WTC11 (cell line): Measurements from ENCODE around the gene IL18R1. TPM values are rescaled to one million over a fixed set of nuclear protein-coding genes. Genes with fewer than 3 reads are reported as not detected.

Experiments
- ATAC-seq: fragments of 200-7000 bp; cut with Tn5 transposase; 2 replicates; pipeline ENCODE4 v1.10.0; 2021; ENCODE audit warnings: mild to moderate bottlenecking, moderate library complexity
- CTCF ChIA-PET: fragments of 300-600 bp; sonication (Branson Sonifier 250); formaldehyde crosslinking; loops from one replicate; lab custom pipeline; 2021; ENCODE audit warnings: antibody characterized with exemption; lab: Charles Lee
- POLR2A ChIA-PET: fragments of 350-600 bp; sonication (Branson Sonifier 250); formaldehyde crosslinking; loops from one replicate; lab custom pipeline; 2021; ENCODE audit warnings: antibody characterized with exemption; lab: Charles Lee
- DNase-seq: peaks from one replicate; pipeline ENCODE4 v3.0.0; 2021; ENCODE audit warnings: low spot score
- H3K27ac Mint-ChIP-seq: 2 replicates; pipeline ENCODE4 v1.8.0; 2021; ENCODE audit warnings: mixed read lengths
- H3K27me3 Mint-ChIP-seq: 2 replicates; pipeline ENCODE4 v1.8.0; 2021; ENCODE audit warnings: low read depth, mild to moderate bottlenecking, moderate library complexity, mixed read lengths
- H3K36me3 Mint-ChIP-seq: 2 replicates; pipeline ENCODE4 v1.8.0; 2021; ENCODE audit warnings: mixed read lengths
- H3K4me1 Mint-ChIP-seq: 2 replicates; pipeline ENCODE4 v1.8.0; 2022; ENCODE audit warnings: mixed read lengths
- H3K4me3 Mint-ChIP-seq: 2 replicates; pipeline ENCODE4 v1.8.0; 2021; ENCODE audit warnings: mild to moderate bottlenecking, moderate library complexity, mixed read lengths
- H3K9me3 Mint-ChIP-seq: 2 replicates; pipeline ENCODE4 v1.8.0; 2021; ENCODE audit warnings: mixed read lengths
- ATF1 ChIP-seq: sonication (generic); formaldehyde crosslinking; IDR thresholded peaks from 2 replicates; pipeline ENCODE4 v1.8.1; 2023; ENCODE audit warnings: mild to moderate bottlenecking, moderate library complexity, missing genetic modification reagents
- CTCF ChIP-seq: fragments of 200-600 bp; IDR thresholded peaks from 2 replicates; pipeline ENCODE4 v1.8.0; 2022; ENCODE audit warnings: antibody characterized with exemption
- E2F5 ChIP-seq: sonication (generic); formaldehyde crosslinking; IDR thresholded peaks from 2 replicates; pipeline ENCODE4 v1.8.1; 2022; ENCODE audit warnings: mild to moderate bottlenecking, moderate library complexity, missing genetic modification reagents
- ETV6 ChIP-seq: sonication (generic); formaldehyde crosslinking; IDR thresholded peaks from 2 replicates; pipeline ENCODE4 v1.8.1; 2022; ENCODE audit warnings: mild to moderate bottlenecking, missing genetic modification reagents
- FOXJ3 ChIP-seq: sonication (generic); formaldehyde crosslinking; IDR thresholded peaks from 2 replicates; pipeline ENCODE4 v1.9.0; 2021; ENCODE audit warnings: missing genetic modification reagents, mild to moderate bottlenecking, borderline replicate concordance
- FOXP4 ChIP-seq: sonication (generic); formaldehyde crosslinking; IDR thresholded peaks from 2 replicates; pipeline ENCODE4 v1.8.0; 2022; ENCODE audit warnings: mild to moderate bottlenecking, missing genetic modification reagents
- HMGA2 ChIP-seq: fragments of 250-450 bp; sonication (Bioruptor Pico); IDR thresholded peaks from 2 replicates; pipeline ENCODE4 v1.4.0; 2021; ENCODE audit warnings: mild to moderate bottlenecking, moderate library complexity
- JUN ChIP-seq: sonication (generic); formaldehyde crosslinking; IDR thresholded peaks from 2 replicates; pipeline ENCODE4 v1.8.0; 2023; ENCODE audit warnings: mild to moderate bottlenecking, missing genetic modification reagents
- KAT7 ChIP-seq: sonication (generic); formaldehyde crosslinking; IDR thresholded peaks from 2 replicates; pipeline ENCODE4 v1.8.1; 2023; ENCODE audit warnings: missing genetic modification reagents, mild to moderate bottlenecking, borderline replicate concordance
- NR2C2 ChIP-seq: sonication (generic); formaldehyde crosslinking; IDR thresholded peaks from 2 replicates; pipeline ENCODE4 v1.8.0; 2022; ENCODE audit warnings: mild to moderate bottlenecking, missing genetic modification reagents
- OVOL2 ChIP-seq: fragments of 250-450 bp; sonication (Bioruptor Pico); IDR thresholded peaks from 2 replicates; pipeline ENCODE4 v1.9.0; 2021; ENCODE audit warnings: mild to moderate bottlenecking, borderline replicate concordance
- PRDM15 ChIP-seq: sonication (generic); formaldehyde crosslinking; IDR thresholded peaks from 2 replicates; pipeline ENCODE4 v1.8.0; 2022; ENCODE audit warnings: missing genetic modification reagents
- RELA ChIP-seq: sonication (generic); formaldehyde crosslinking; IDR thresholded peaks from 2 replicates; pipeline ENCODE4 v1.8.1; 2022; ENCODE audit warnings: missing genetic modification reagents, mild to moderate bottlenecking, borderline replicate concordance
- SMAD4 ChIP-seq: sonication (generic); formaldehyde crosslinking; IDR thresholded peaks from 2 replicates; pipeline ENCODE4 v1.8.0; 2022; ENCODE audit warnings: mild to moderate bottlenecking, missing genetic modification reagents
- TEAD1 ChIP-seq: sonication (generic); formaldehyde crosslinking; IDR thresholded peaks from 2 replicates; pipeline ENCODE4 v1.8.0; 2022; ENCODE audit warnings: mild to moderate bottlenecking, missing genetic modification reagents
- TEAD4 ChIP-seq: sonication (generic); formaldehyde crosslinking; IDR thresholded peaks from 2 replicates; pipeline ENCODE4 v1.8.0; 2022; ENCODE audit warnings: mild to moderate bottlenecking, missing genetic modification reagents
- ZNF138 ChIP-seq: sonication (generic); formaldehyde crosslinking; conservative IDR thresholded peaks from 2 replicates; pipeline ENCODE4 v1.8.1; 2022; ENCODE audit warnings: mild to moderate bottlenecking, moderate library complexity, missing genetic modification reagents
- ZNF263 ChIP-seq: sonication (generic); formaldehyde crosslinking; IDR thresholded peaks from 2 replicates; pipeline ENCODE4 v1.8.1; 2022; ENCODE audit warnings: low read depth, mild to moderate bottlenecking, moderate library complexity, missing genetic modification reagents
- ZNF423 ChIP-seq: fragments of 250-450 bp; sonication (Bioruptor Pico); IDR thresholded peaks from 2 replicates; pipeline ENCODE4 v2.1.2; 2022; ENCODE audit warnings: mild to moderate bottlenecking, moderate library complexity
- ZNF671 ChIP-seq: fragments of 250-450 bp; sonication (Bioruptor Pico); IDR thresholded peaks from 2 replicates; pipeline ENCODE4 v1.8.0; 2021; ENCODE audit warnings: mild to moderate bottlenecking
- ZSCAN18 ChIP-seq: fragments of 250-450 bp; sonication (Bioruptor Pico); IDR thresholded peaks from 2 replicates; pipeline ENCODE4 v2.1.2; 2022; ENCODE audit warnings: mild to moderate bottlenecking, moderate library complexity
- total RNA-seq: library from RNA; stranded (reverse); gene quantifications from 3 replicates; pipeline ENCODE4 v1.2.3, GENCODE V29; 2021

Gene IL18R1
- total RNA-seq, 1 experiment from 2014 or later: not detected

GRCh38 chr2:102386004-102386403, 30.4 kb downstream of the IL18R1 start (continued):
- TF ChIP-seq JUN (CRISPR knock-in tag) (no peak), RELA (no peak), TEAD4 (no peak), KAT7 (CRISPR knock-in tag) (no peak)

GRCh38 chr2:102386867-102387541, 31.4 kb downstream of the IL18R1 start:
- DNase-seq: no peak
- Mint-ChIP-seq H3K36me3 (peaks cover 29% of the 10 kb centered on the region), H3K27ac (no peak overlapping the region), H3K27me3 (no peaks in the 10 kb centered on the region), H3K4me3 (no peak overlapping the region), H3K4me1 (no peaks in the 10 kb centered on the region), H3K9me3 (peaks cover 44% of the 10 kb centered on the region)
- ChIA-PET CTCF (no interaction called here), POLR2A (no interaction called here)
- no peak for TF ChIP-seq TEAD1
- no peak for ATAC-seq

- ATAC-seq: no peak
- H3K9me3 Mint-ChIP-seq: peaks cover 36% of the 10 kb centered on the region
- CTCF ChIA-PET: no interaction called here
- no peaks in the 10 kb centered on the region for H3K4me1 Mint-ChIP-seq
- peaks cover 22% of the 10 kb centered on the region for H3K36me3 Mint-ChIP-seq
- TF ChIP-seq ZNF263 (CRISPR knock-in tag) (no peak), CTCF (no peak), PRDM15 (CRISPR knock-in tag) (no peak), SMAD4 (CRISPR knock-in tag) (no peak), HMGA2 (CRISPR knock-in tag) (no peak), ZNF138 (CRISPR knock-in tag) (no peak), ZNF671 (CRISPR knock-in tag) (no peak), E2F5 (CRISPR knock-in tag) (no peak), ZNF423 (CRISPR knock-in tag) (no peak), ATF1 (CRISPR knock-in tag) (no peak), NR2C2 (CRISPR knock-in tag) (no peak), ZSCAN18 (no peak), OVOL2 (CRISPR knock-in tag) (no peak), ETV6 (no peak), FOXP4 (CRISPR knock-in tag) (no peak), FOXJ3 (no peak)
- TF ChIP-seq, all 79 proteins: peak for 0
- Mint-ChIP-seq H3K4me3 (no peak overlapping the region), H3K27me3 (no peaks in the 10 kb centered on the region), H3K27ac (no peak overlapping the region)
- POLR2A ChIA-PET: no interaction called here
- no peak for DNase-seq
Measured at GRCh38 chr2:102387763-102388546, 32.4 kb downstream of the IL18R1 start.
